Activated T-cell treated with anti-CD3 and anti-CD28 coated beads for 24 hours (primary cell): Measurements from ENCODE around the gene RAB6A.
"Not testable (repeated sequence)": the region's sequence is repeated elsewhere in the genome, so short reads cannot be mapped to it uniquely, and the experiment has no call there.

Experiments used
- DNase-seq: peaks from one replicate; pipeline ENCODE4 v3.0.0-alpha.2; 2020; ENCODE audit warnings: low read depth

RAB6A gene

DNA sequence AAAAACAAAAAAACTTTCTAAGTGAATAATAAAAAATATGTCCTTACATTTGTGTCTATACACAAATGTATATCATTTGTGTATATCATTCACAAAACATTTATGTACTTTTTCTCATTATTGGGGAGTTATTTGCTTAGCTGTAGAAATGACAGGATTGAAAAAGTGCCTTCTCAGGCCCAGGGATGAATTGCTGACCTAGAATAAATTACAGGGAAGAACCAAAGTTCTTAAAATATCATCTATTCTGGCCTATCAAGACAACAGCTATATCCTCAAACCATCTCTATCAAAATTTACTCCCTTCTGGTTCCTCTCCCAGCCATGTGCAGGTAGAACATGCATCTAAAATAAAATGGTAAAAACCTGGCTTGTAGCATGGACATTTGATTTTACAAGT lies 1.9 kb upstream of the RAB6A start:
- no peak for DNase-seq

DNA sequence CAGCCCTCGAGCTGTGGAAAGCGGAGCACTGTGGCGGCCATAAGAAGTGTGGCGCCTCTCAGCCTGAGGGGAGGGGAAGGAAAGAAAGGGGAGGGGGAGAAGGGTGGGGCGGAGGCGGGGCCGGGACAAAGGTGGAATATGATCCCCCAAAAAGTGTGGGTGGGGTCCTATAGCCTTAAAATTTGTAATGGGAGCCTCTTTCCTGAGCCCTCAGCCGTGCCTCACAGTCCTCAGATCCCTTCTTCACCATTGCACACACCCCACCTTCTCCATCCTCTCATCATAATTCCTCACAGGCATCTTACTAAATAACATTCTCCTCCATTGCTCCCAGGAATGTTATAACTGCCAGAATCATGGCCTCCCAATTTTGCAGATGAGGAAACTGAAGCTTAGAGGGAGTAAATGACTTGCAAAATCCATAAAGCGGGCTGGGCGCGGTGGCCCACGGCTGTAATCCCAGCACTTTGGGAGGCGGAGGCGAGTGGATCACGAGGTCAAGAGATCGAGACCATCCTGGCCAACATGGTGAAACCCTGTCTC lies 600 bp upstream of the RAB6A start:
- no peak for DNase-seq

DNA sequence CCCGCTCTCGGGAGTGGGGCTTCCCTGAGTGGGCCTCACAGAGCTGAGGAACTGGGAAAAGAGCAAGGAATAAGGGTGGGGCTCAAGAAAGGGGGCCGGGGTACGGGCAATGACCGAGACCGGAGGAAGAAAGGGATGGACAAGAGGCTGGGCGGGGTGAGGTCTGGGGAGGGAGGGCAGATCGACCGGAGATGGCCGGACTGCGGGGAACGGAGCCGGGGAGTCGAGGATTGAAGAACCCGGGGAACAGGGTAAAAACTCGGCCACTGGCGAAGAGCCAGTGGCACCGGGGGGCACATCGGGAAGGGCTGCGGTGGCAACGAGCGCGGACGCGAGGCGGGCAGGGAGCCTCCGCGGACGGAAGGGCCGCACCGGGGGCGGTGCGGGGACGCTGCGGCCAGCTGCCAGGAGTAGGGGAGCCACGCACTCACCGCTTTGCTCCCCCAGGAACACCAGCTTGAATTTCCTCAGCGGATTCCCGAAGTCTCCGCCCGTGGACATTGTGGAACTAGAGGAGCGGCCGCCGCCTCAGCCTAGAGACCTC lies 667 bp downstream of the RAB6A start:
- peak; percentile 1 for DNase-seq

DNA sequence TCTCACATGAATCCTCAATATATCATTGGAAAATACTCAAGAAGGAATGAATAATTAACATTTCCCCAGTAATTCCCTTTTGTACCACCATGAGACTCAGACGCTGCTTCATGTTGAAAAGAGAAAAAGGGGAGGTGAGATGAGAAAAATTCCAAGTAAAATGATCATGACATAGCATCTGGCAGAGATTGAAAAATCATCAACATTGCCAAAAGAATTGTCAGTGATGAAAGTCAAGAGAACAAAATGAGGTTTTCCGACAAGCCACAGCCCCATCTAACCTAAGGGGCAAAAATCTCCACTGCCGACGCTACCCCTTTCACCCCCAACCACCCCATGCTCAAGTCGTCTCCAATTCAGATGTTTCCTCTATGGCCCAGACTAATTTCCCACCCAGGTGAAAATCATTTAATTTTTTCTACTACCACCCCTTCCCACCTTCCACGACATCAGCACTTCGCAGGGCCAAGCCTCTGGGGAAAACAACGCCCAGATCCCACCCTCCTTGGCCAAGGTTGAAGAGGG lies 1.2 kb downstream of the RAB6A start:
- DNase-seq, result no peak

DNA sequence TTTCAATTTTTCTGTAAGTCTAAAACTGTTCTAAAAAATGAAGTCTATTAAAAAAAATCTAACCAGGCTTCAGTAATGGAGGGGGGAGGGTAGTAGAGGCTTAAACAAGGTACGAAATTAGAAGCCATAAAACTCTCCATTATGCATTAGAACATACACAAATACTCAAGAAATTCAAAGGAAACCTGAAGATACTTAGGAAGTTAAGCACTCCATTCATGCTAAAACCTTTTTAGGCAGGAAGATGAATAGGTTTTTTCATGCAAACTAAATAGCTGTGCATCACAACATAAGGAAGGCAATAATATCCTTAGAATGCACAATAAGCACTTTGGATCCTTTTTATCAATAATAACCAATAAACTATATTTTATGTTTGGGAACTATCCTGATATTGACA lies 2.4 kb downstream of the RAB6A start:
- no peak for DNase-seq

DNA sequence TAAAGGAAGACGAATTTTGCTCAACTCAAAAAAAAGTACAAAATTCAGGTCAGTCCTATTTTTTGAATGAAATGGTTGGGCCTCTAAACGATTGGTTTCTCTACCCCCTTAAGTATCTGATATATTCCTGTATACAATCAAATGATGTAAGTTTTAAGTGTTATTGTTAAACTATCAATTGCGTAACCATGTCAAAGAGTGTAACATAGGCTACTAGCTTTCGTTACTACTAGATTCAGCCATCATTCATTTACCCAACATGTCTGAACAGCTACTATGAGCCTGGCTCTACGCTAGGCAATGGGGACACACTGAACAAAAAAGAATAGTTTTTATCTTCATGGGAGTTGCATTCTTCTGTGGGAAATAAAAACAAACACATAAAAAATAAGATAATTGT lies 3.3 kb downstream of the RAB6A start:
- DNase-seq, result no peak

DNA sequence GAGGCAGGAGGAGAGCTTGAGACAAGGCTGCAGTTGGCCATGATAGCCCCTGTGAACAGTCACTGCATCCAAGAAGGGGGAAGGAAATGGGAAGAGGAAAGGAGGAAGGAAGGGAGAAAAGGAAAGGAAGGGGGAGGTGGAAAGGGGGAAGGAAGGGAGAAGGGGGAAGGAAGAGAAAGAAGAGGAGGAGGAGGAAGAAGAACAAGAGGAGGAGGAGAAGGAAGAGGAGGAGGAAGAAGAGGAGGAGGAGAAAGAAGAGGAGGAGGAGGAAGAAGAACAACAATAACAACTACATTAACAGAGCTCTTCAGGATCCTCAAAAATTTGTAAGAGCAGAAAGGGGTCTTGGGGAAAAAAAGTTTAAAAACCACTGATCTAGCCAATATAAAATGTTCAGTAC lies 5.2 kb downstream of the RAB6A start:
- DNase-seq, result no peak

DNA sequence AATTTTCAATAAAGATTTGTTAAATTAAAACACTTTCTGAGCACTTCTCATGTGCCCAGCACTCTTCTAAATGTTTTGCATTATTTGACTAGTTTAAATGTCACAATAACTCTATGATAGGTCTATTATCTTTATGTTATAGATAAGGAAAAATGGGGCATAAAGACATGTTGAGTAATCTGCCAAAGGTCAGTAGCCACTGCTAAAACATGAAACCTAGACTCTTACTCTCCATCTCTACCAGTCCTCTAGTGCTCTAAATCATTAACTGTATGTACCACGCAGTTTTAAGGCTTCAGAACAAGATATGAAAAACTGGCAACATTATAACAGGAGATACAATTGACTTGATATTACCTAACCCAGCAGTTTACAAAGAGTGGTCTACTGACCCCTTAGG lies 6.9 kb downstream of the RAB6A start:
- DNase-seq, result no peak

DNA sequence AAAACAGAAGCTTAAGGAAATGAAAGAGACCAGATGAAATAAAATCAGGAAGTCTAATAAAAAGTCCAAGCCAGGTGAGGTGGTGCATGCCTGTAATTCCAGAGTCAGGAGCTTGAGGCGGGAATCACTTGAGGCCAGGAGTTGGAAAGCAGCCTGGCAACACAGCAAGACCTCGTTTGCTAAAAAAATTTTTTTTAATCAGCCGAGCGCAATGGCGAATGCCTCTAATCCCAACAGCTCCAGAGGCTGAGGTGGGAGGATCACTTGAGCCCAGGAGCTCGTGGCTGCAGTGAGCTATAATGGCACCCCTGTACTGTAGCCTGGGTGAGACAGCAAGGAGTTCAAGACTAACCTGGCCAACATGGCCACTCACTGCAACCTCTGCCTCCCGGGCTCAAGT lies 8.0 kb downstream of the RAB6A start:
- no peak for DNase-seq

DNA sequence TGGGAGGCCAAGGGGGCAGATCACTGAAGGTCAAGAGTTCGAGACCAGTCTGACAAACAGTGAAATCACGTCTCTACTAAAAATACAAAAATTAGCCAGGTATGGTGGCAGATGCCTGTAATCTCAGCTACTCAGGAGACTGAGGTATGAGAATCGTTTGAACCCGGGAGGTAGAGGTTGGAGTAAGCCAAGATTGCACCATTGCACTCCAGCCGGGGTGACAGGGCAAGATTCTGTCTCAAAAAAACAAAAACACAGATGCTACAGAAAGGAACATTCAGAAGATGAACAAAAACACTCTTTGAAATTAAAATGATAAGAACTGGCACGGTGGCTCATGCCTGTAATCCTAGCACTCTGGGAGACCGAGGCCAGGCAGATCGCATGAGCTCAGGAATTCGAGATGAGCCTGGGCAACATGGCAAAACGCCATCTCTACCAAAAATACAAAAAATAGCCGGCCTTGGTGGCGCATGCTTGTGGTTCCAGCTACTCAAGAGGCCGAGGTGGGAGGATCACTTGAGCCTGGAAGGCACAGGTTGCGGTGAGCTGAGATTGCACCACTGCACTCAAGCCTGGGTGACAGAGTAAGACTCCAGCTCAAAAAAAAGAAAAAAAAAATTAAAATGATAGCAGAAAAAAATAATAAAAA lies 8.5 kb downstream of the RAB6A start:
- DNase-seq, result no peak

DNA sequence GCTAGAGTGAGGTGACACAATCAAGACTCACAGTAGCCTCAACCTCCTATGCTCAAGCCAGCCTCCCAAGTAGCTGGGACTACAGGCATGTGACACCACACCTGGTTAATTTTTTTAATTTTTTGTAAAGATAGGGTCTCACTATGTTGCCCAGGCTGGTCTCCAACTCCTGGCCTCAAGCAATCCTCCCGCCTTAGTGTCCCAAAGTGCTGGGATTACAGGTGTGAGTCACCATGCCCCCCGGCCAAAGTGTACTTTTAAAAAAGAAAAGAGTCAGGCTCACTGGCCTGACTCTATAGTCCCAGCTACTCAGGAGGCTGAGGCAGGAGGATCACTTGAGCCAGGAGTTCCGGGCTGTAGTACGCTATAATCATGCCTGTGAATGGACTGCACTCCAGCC lies 10.0 kb downstream of the RAB6A start:
- not testable (repeated sequence) for DNase-seq

DNA sequence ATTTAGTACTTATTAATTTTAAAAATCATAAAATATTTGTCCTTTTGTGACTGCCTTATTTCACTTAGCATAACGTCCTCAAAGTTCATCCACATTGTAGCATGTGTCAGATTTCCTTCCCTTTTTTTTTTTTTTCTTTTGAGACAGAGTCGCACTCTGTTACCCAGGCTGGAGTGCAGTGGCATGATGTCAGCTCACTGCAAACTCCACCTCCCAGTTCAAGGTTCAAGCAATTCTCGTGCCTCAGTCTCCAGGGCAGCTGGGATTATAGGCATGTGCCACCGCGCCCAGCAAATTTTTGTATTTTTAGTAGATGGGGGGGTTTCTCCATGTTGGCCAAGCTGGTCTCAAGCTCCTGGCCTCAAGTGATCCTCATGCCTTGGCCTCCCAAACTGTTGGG lies 10.6 kb downstream of the RAB6A start:
- DNase-seq, result no peak

DNA sequence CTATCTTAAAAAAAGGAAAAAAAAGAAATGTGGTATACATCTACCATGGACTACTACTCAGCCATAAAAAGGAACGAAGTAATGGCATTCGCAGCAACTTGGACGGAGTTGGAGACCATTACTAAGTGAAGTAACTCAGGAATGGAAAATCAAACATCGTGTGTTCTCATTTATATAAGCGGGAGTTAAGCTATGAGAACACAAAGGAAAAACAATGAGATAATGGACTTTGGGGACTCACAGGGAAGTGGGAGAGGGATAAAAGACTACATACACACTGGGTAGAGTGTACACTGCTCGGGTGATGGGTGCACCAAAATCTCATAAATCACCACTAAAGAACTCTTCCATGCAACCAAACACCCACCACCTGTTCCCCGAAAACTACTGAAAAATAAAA lies 11.8 kb downstream of the RAB6A start:
- DNase-seq, result no peak

DNA sequence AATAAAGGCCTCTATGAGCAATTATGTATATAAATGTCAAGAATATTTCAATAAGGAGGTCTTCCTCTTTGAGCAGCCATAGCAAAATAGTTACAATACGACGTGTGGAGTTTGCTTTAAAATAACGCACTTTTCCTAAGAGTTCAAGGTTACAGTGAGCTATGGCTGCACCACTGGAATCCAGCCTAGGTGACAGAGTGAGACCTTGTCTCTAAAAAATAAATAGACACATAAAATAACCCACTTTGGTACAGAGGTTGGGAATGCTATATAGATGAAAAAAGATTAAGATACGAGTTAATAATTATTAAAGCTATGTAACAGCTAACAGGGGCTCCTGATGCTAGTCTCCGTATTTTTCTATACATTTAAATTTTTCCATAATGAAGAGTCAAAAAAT lies 12.6 kb downstream of the RAB6A start:
- DNase-seq, result no peak

DNA sequence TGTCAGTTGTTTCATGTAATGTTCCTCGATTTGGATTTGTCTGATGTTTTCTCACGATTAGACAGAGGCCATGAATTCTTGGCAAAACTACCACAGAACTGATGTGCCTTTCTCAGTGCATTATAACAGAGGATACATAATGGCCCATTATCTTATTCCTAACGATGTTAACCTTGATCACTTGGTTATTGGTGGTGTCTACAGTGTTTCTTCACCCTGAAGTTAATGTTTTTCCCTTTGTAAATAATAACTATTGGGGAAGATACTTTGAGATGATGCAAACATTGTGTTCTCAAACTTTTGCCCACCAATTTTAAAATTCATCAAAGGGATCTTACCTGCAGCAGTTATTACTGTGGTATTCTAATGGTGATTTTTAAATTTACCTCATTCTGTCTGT lies 13.1 kb downstream of the RAB6A start:
- no peak for DNase-seq

DNA sequence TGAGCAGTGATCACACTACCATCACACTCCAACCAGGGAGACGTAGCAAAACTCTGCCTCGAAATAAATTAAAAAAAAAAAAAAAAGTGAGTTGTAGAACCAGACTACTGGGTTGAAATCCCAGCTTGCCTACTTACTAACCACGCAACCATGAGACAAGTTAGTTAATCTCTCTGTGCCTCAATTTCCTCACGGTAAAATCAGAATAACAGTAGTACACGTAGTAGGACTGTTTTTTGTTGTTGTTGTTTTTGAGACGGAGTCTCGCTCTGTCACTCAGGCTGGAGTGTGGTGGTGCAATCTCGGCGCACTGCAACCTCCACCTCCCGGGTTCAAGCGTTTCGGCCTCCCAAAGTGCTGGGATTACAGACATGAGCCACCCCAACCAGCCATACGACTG lies 14.2 kb downstream of the RAB6A start:
- no peak for DNase-seq

DNA sequence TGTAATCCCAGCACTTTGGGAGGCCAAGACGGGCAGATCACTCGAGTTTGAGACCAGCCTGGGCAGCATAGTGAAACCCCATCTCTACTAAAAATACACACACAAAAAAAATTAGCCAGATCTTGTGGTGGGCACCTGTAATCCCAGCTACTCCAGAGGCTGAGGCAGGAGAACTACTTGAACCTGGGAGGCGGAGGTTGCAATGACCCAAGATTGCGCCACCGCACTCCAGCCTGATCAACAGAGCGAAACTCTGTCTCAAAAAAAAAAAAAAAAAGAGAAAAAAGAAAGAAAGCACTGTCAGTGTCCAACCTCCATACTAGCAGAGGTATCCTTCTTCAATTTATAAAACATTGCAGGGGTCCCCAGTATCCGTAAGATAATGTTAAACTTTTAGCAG lies 17.8 kb downstream of the RAB6A start:
- no peak for DNase-seq

DNA sequence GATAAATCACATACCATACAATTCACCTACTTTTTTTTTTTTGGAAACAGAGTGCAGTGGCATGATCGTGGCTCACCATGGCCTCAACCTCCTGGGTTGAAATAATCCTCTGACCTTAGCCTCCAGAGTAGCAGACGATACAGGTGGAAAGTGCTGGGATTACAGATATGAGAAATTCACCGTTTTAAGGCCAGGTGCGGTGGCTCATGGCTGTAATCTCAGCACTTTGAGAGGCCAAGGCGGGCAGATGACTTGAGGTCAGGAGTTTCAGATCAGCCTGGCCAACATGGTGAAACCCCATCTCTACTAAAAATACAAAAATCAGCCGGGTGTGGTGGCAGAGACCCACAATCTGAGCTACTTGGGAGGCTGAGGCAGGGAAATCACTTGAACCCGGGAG lies 24.9 kb downstream of the RAB6A start:
- not testable (repeated sequence) for DNase-seq

DNA sequence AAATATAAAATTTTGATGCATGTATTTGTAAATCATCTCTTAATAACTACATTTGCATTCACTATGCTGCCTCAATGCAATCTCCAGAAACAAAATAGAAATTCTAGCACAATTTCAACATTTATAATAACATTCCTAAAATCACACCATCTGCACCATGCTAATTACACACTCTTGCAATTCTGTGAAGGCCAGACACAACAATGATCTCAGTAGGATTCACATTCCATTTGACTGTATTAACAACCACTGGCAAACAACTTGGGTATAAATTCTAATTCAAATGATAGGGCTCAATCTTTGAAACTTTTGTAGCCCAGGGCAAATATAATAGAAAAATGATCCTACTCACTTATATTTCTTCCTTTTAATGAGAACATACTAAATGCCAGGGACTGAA lies 25.9 kb downstream of the RAB6A start:
- no peak for DNase-seq

DNA sequence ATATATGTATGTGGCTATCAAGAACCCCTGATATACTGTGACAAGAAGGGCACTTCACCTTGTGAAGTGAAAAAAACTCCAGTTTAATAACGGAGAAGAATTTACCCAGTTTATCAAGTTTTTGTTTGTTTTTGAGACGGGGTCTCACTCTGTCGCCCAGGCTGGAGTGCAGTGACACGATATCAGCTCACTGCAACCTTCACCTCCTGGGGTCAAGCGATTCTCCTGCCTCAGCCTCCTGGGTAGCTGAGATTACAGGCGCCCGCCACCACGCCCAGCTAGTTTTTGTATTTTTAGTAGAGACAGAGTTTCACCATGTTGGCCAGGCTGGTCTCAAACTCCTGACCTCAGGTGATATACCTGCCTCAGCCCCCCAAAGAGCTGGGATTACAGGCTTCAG lies 26.9 kb downstream of the RAB6A start:
- DNase-seq, result not testable (repeated sequence)

DNA sequence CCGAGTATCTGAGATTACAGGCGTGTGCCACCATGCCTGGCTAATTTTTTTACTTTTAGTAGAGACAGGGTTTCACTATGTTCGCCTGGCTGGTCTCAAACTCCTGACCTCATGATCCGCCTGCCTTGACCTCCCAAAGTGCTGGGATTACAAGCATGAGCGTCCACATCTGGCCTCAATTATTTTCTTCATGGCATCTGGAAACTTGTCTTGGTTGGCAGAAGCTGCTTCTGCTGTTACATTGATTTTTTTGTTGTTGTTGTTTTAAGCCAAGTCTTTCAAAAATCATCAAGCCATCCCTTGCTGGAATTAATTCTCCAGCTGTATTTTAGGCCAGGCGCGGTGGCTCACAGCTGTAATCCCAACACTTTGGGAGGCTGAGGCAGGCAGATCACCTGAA lies 27.9 kb downstream of the RAB6A start:
- DNase-seq, result not testable (repeated sequence)

DNA sequence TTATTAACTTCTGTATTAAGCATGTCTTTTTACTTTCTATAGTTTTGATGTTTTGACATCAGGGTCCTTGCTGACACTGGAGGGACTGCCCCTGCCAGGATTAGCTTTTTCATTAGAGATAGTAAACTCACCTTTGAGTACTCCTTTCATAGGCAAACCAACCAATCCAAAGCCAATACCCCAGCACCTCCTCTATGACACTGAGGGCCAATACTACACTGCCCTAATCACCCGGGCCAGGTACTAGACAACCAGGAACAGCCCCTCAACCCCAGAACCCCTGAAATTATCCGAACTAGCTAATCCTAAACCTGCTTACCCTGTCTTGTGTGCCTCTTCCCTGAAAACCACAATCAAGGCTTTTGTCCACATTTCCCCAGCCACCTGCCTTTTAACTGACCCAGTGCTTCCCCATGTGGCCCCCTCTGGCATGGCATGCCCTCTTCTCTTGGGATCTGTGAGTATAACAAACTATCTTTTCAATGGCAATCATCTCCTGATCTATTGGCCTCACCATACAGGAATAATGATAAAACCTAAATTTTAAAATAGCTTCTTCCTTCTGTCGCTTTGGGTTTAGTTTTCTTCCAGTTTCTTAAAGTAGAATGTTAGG lies 31.2 kb downstream of the RAB6A start:
- no peak for DNase-seq

DNA sequence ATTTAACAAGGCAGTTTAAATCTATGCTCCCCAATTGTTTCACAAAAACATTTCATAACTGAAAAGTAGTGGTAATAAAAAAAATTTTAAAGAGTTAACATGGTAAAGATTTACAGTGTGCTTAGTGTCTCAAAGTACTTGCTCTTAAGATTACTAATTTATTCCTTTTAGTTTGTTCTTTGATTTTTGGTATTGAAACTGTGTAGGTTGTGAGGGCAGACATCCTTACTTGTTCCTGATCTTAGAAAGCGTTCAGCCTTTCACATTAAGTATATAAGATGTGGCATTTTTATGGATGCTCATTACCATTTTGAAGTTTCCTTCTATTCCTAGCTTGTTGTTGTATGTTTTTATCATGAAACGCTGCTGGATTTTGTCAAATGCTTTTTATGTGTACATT lies 32.9 kb downstream of the RAB6A start:
- DNase-seq, result no peak

DNA sequence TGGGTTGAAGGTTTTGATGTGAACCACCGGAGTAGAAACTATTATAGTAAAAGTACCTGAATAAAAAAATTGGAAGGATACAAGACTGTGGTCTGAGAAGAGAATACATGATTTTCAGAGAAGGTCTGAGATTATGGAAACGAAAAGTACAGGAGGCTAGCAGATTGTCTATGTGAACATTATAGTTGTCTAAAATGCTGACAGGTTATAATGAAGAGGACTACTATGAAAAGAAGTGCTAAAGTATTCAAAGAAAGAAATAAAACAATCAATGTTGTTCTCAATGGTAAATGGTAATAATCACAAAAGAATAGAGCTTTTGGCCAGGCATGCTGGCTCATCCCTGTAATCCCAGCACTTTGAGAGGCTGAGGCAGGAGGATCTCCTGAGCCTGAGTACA lies 34.0 kb downstream of the RAB6A start:
- DNase-seq, result no peak
